Nephron progenitor cell (in vitro differentiated cells): ENCODE measurements around the gene ZDHHC14.

Source experiments
- DNase-seq: peaks from one replicate; pipeline ENCODE4 v3.0.0; 2021
- H3K27ac Mint-ChIP-seq: 2 replicates; pipeline ENCODE4 v1.8.0; 2021; ENCODE audit warnings: mild to moderate bottlenecking, moderate library complexity, mixed read lengths
- H3K27me3 Mint-ChIP-seq: 2 replicates; pipeline ENCODE4 v1.8.0; 2021; ENCODE audit warnings: mild to moderate bottlenecking, low read depth, mixed read lengths; ENCODE audit not compliant: poor library complexity
- H3K36me3 Mint-ChIP-seq: 2 replicates; pipeline ENCODE4 v1.8.0; 2021; ENCODE audit warnings: low read depth, mixed read lengths
- H3K4me1 Mint-ChIP-seq: 2 replicates; pipeline ENCODE4 v1.8.0; 2021; ENCODE audit warnings: mixed read lengths
- H3K4me3 Mint-ChIP-seq: 2 replicates; pipeline ENCODE4 v1.8.0; 2021; ENCODE audit warnings: mild to moderate bottlenecking, moderate library complexity, mixed read lengths
- H3K9me3 Mint-ChIP-seq: 2 replicates; pipeline ENCODE4 v1.8.0; 2021; ENCODE audit warnings: mild to moderate bottlenecking, moderate library complexity, mixed read lengths
- CTCF ChIP-seq: fragments of 200-600 bp; sonication (generic); IDR thresholded peaks from 2 replicates; pipeline ENCODE4 v1.5.0; 2021; ENCODE audit warnings: antibody characterized with exemption

The ZDHHC14 gene

GRCh38 chr6:157724960-157725741 is 344.2 kb downstream of the ZDHHC14 start:
- H3K27ac Mint-ChIP-seq = no peak overlapping the region
- H3K36me3 Mint-ChIP-seq = peaks cover 19% of the 10 kb centered on the region
- peaks cover 5% of the 10 kb centered on the region for H3K27me3 Mint-ChIP-seq
- no peak overlapping the region for H3K4me3 Mint-ChIP-seq
- TF ChIP-seq CTCF = no peak
- no peak for DNase-seq
- H3K4me1 Mint-ChIP-seq = peaks cover 21% of the 10 kb centered on the region
- H3K9me3 Mint-ChIP-seq = peaks cover 31% of the 10 kb centered on the region

- no peak overlapping the region for H3K4me3 Mint-ChIP-seq
- peaks cover 21% of the 10 kb centered on the region for H3K4me1 Mint-ChIP-seq
- H3K27me3 Mint-ChIP-seq = peaks cover 5% of the 10 kb centered on the region
- no peak for DNase-seq
- peaks cover 19% of the 10 kb centered on the region for H3K36me3 Mint-ChIP-seq
- H3K9me3 Mint-ChIP-seq = peaks cover 31% of the 10 kb centered on the region
- no peak overlapping the region for H3K27ac Mint-ChIP-seq
- TF ChIP-seq CTCF = no peak
These were observed 344.8 kb downstream of the ZDHHC14 start for GRCh38 chr6:157725836-157726235.

- DNase-seq = no peak
- TF ChIP-seq CTCF = no peak
- Mint-ChIP-seq H3K4me3 (no peak overlapping the region), H3K36me3 (peaks cover 19% of the 10 kb centered on the region), H3K4me1 (peaks cover 16% of the 10 kb centered on the region), H3K27ac (no peak overlapping the region), H3K27me3 (peaks cover 5% of the 10 kb centered on the region), H3K9me3 (peaks cover 31% of the 10 kb centered on the region)
These were observed 346.1 kb downstream of the ZDHHC14 start for GRCh38 chr6:157726892-157727628.
